ENCODE measurements around the gene GOLM1. TPM values are rescaled to one million over a fixed set of nuclear protein-coding genes. Genes with fewer than 3 reads are reported as not detected.

GOLM1 gene
- total RNA-seq, 2 donors from 2014 or later = 337 to 393 TPM

- no peaks in the 10 kb centered on the region for H3K9me3 ChIP-seq
- H3K36me3 ChIP-seq = no peaks in the 10 kb centered on the region
- no peak overlapping the region for H3K4me3 ChIP-seq
- TF ChIP-seq CTCF (IDR thresholded peaks at IDR 0.05) = no peak
- DNase-seq = no peak
- H3K9ac ChIP-seq (ENCODE audit: low read depth in 2 of 2, low read length in 2 of 2) = no peak overlapping the region
- no peaks in the 10 kb centered on the region for H3K4me1 ChIP-seq
- intact Hi-C loops (cut with DNase I) = no loop called here
- H3K27me3 ChIP-seq = no peaks in the 10 kb centered on the region
- no peak overlapping the region for H3K27ac ChIP-seq
Measured at GRCh38 chr9:86043586-86043985, 55.8 kb downstream of the GOLM1 start.

- H3K9me3 ChIP-seq = no peaks in the 10 kb centered on the region
- no peak for DNase-seq
- H3K36me3 ChIP-seq = no peaks in the 10 kb centered on the region
- no peaks in the 10 kb centered on the region for H3K27me3 ChIP-seq
- no peak overlapping the region for H3K27ac ChIP-seq
- H3K9ac ChIP-seq (ENCODE audit: low read depth in 2 of 2, low read length in 2 of 2) = no peak overlapping the region
- no peak for TF ChIP-seq CTCF (IDR thresholded peaks at IDR 0.05)
- H3K4me3 ChIP-seq = no peak overlapping the region
- H3K4me1 ChIP-seq = no peaks in the 10 kb centered on the region
- intact Hi-C loops (cut with DNase I) = no loop called here
Measured at GRCh38 chr9:86042199-86042978, 57.0 kb downstream of the GOLM1 start.

DNA sequence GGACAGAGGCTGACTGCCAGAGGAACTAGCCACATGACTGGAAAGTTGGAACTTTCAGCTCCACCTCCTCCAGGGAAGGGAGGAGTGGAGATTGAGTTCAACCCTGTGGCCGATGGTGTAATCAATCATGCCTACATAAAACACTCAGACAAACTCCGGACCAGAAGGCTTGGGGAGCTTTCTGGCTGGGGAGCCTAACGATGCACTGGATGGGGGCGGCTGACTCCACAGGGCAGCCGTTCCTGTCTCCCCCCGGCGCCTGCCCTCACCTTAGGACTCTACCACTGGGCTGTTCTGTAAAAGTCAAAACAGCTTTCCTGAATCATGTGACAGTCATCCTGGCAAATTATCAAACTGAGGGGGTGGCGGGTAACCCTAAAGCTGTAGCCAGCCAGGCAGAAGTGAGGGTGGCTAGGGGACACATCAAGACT lies 58.0 kb downstream of the GOLM1 start:
- no peaks in the 10 kb centered on the region for H3K27me3 ChIP-seq
- H3K36me3 ChIP-seq = no peaks in the 10 kb centered on the region
- H3K9me3 ChIP-seq = no peaks in the 10 kb centered on the region
- TF ChIP-seq CTCF (IDR thresholded peaks at IDR 0.05) = no peak
- no peak overlapping the region for H3K4me3 ChIP-seq
- intact Hi-C loops (cut with DNase I) = no loop called here
- DNase-seq = no peak
- no peak overlapping the region for H3K27ac ChIP-seq
- H3K4me1 ChIP-seq = no peaks in the 10 kb centered on the region
- H3K9ac ChIP-seq (ENCODE audit: low read depth in 2 of 2, low read length in 2 of 2) = no peak overlapping the region

DNA sequence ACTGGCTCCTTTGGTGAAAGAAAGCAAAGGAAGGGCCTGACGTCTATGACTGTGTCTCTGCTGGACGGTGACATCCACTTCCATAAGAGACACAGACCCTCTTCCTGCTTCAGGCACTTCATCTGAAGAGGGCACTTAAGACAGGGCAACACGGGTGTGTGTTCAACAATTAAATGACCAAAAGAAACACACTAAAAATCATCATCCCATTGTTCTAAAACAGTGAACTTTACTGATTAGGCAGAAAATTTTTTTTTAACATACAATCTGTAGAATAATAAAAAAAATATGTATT lies 58.5 kb downstream of the GOLM1 start:
- intact Hi-C loops (cut with DNase I) = no loop called here
- H3K27me3 ChIP-seq = no peaks in the 10 kb centered on the region
- H3K27ac ChIP-seq = no peak overlapping the region
- no peaks in the 10 kb centered on the region for H3K4me1 ChIP-seq
- DNase-seq = no peak
- no peak overlapping the region for H3K9ac ChIP-seq (ENCODE audit: low read depth in 2 of 2, low read length in 2 of 2)
- no peak overlapping the region for H3K4me3 ChIP-seq
- H3K9me3 ChIP-seq = no peaks in the 10 kb centered on the region
- no peak for TF ChIP-seq CTCF (IDR thresholded peaks at IDR 0.05)
- H3K36me3 ChIP-seq = no peaks in the 10 kb centered on the region

- Histone ChIP-seq H3K4me1 (no peaks in the 10 kb centered on the region), H3K36me3 (peaks cover 2% of the 10 kb centered on the region), H3K9me3 (no peaks in the 10 kb centered on the region), H3K4me3 (no peak overlapping the region), H3K27me3 (no peaks in the 10 kb centered on the region), H3K27ac (no peak overlapping the region), H3K9ac (ENCODE audit: low read depth in 2 of 2, low read length in 2 of 2) (no peak overlapping the region)
- no peak for DNase-seq
- intact Hi-C loops (cut with DNase I) = no loop called here
- TF ChIP-seq CTCF (IDR thresholded peaks at IDR 0.05) = no peak
Measured at GRCh38 chr9:86039991-86040860, 59.1 kb downstream of the GOLM1 start.

Data from colonic mucosa (tissue), 4 donors.